RWPE2 (cell line): ENCODE results near the gene BCO2.

Source experiments
- ATAC-seq: fragments of 200-7000 bp; cut with Tn5 transposase; 3 replicates; pipeline ENCODE4 v1.9.1; 2021; ENCODE audit warnings: low read depth
- DNase-seq: peaks from one replicate; pipeline ENCODE4 v3.0.0-alpha.2; 2020; ENCODE audit warnings: low spot score
- H3K27ac ChIP-seq: fragments of 450-650 bp; 2 replicates; pipeline ENCODE4 v1.5.1; 2017; ENCODE audit warnings: mild to moderate bottlenecking; ENCODE audit not compliant: poor library complexity, severe bottlenecking
- H3K27me3 ChIP-seq: fragments of 250-450 bp; sonication (Bioruptor Pico); 2 replicates; pipeline ENCODE4 v1.5.1; 2021; ENCODE audit warnings: mild to moderate bottlenecking, moderate library complexity; ENCODE audit not compliant: insufficient read depth, poor library complexity, severe bottlenecking
- H3K36me3 ChIP-seq: fragments of 250-450 bp; sonication (Bioruptor Pico); 2 replicates; pipeline ENCODE4 v1.5.1; 2020; ENCODE audit warnings: low read depth, mild to moderate bottlenecking, moderate library complexity
- H3K4me1 ChIP-seq: fragments of 250-450 bp; sonication (Bioruptor Pico); 2 replicates; pipeline ENCODE4 v1.5.1; 2021; ENCODE audit warnings: mild to moderate bottlenecking, moderate library complexity; ENCODE audit not compliant: insufficient read depth, poor library complexity, severe bottlenecking
- H3K4me3 ChIP-seq: fragments of 250-450 bp; sonication (Bioruptor Pico); 2 replicates; pipeline ENCODE4 v1.5.1; 2021; ENCODE audit warnings: mild to moderate bottlenecking, moderate library complexity; ENCODE audit not compliant: severe bottlenecking
- H3K9me3 ChIP-seq: fragments of 250-450 bp; sonication (Bioruptor Pico); 2 replicates; pipeline ENCODE4 v1.5.1; 2021; ENCODE audit warnings: mild to moderate bottlenecking, moderate library complexity; ENCODE audit not compliant: severe bottlenecking
- CTCF ChIP-seq: fragments of 450-650 bp; IDR thresholded peaks from one replicate; pipeline ENCODE4 v1.5.1; 2017; ENCODE audit warnings: mild to moderate bottlenecking, moderate library complexity; ENCODE audit not compliant: poor library complexity, severe bottlenecking

The BCO2 gene

GRCh38 chr11:112268406-112268805 lies 93.1 kb downstream of the BCO2 start:
- no peak for DNase-seq
- Histone ChIP-seq H3K36me3 (no peaks in the 10 kb centered on the region), H3K27me3 (no peaks in the 10 kb centered on the region), H3K4me1 (no peaks in the 10 kb centered on the region), H3K4me3 (no peak overlapping the region), H3K9me3 (no peaks in the 10 kb centered on the region), H3K27ac (no peak overlapping the region)
- ATAC-seq, result no peak
- no peak for TF ChIP-seq CTCF
